TTC549 (cell line): ENCODE results near the gene YIPF6.
"Not testable (repeated sequence)": the region's sequence is repeated elsewhere in the genome, so short reads cannot be mapped to it uniquely, and the experiment has no call there.

Experiments
- FAIRE-seq: peaks from 2 replicates; lab custom pipeline; 2012; peaks lifted over from hg19 to GRCh38; lab: Jason Lieb, UNC

The YIPF6 gene

DNA sequence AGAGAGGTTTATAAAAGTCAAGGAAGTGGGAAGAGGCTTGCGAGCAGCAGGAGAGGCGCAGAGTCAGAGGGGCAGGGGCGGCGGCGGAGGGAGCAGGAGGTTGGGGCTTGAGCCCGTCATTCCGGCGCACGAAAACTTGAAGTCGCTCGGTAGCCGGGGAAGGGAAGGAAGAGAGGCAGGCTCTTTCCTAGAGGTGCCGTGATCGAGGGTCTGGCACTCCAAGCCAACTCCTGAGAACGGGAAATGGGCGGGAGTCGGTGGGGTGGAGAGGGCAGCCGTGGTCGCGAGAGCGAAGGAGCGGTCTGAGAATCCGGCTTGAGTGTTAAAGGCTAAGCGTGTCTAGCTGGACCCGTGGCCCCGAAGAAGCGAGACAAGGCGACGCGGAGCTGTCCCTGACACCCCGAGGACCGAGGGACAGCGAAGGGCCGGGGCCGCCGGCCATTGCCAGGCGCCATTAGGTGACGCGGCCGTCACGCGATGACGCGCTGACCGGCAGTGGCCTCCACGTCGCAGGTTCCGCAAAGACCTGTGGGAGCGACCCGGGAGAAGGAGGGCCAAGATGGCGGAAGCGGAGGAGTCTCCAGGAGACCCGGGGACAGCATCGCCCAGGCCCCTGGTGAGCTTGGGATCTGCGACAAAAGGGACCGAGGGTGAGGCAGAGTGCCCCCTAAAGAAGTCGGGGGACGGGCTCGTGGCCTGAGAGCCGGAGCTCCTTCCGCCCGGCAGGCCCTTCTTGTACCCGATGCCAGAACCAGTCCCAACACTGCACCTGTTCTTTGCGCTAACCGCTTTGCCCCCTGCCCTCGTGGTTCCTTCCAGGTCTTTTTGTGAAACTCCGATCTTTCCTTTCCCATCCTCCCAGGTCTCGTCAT, at the start of gene YIPF6:
YIPF6 (plus strand) TSS at position 544 of the 872 bp plus-strand sequence; CDS start at position 560, 16 bp downstream.
- FAIRE-seq, result no peak

DNA sequence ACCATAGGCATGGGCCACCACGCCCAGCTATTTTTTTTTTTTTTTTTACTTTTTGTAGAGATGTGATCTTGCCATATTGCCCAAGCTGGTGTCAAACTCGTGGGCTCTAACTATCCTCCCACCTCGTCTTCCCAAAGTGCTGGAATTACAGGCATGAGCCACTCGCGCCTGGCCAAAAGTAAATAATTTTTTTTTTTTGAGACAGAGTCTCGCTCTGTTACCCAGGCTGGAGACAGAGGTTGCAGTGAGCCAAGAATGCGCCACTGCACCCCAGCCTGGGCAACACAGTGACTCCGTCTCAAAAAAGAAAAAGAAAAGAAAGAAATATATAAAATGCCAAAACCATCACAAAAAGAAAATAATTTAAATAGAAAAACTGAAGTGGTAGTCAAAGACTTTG, 47.1 kb upstream of the YIPF6 start:
- FAIRE-seq, result no peak

GRCh38 chrX:68454476-68455150, 44.2 kb upstream of the YIPF6 start:
- no peak for FAIRE-seq

GRCh38 chrX:68455151-68455510, 43.7 kb upstream of the YIPF6 start:
- no peak for FAIRE-seq

DNA sequence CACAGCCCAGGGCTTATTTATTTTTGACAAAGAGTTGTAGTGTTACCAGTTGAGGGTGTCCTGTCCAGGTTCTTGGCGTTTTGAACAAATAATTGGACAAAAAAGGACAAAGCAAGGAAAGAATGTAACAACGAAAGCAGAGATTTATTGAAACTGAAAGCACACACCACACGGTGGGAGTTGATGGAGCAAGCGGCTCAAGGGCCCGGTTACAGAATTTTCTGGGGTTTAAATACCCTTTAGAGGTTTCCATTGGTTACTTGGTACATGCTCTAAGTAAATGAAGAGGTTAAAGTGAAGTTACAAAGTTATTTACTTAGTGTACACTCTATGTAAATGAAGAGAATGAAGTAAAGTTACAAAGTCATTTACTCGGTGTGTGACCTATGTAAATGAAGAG, 37.8 kb upstream of the YIPF6 start:
- no peak for FAIRE-seq

DNA sequence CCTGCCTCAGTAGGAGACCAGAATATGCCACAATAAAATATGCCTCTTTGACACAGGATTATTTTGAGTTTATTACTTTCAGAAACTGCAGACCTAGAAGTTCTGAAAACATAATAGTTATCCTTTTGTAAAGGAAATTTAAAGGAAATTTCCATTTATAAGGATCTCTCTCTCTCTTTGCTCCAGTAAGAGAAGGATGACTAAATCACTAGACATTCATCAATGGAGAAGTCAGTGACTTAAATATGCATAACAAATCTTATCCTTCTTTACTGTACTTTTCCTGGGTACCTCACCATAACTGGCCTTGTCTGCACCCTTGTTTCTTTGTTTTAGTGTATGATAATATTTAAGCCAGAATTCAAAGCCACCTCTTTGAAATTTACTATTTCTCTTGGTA, 37.3 kb upstream of the YIPF6 start:
- FAIRE-seq, result no peak

DNA sequence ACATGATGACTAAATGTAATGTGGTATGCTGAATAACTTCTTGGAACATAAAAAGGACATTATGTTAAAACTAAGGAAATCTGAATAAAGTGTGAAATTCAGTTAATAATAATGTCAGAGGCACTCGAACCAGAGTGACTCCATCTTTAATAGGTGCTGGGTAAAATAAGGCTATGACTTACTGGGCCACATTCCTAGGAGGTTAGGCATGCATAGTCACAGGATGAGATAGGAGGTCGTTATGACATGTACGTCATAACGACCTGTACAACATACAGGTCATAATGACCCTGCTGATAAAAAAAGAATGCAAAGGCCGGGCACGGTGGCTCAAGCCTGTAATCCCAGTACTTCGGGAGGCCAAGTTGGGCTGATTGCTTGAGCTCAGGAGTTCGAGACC, 36.7 kb upstream of the YIPF6 start:
- FAIRE-seq, result no peak

- peak; percentile 62 for FAIRE-seq
These were observed 36.2 kb upstream of the YIPF6 start for GRCh38 chrX:68462653-68463052.

- FAIRE-seq, result no peak
These were observed 35.0 kb upstream of the YIPF6 start for GRCh38 chrX:68463880-68464279.

- no peak for FAIRE-seq
These were observed 34.1 kb upstream of the YIPF6 start for GRCh38 chrX:68464796-68465195.

DNA sequence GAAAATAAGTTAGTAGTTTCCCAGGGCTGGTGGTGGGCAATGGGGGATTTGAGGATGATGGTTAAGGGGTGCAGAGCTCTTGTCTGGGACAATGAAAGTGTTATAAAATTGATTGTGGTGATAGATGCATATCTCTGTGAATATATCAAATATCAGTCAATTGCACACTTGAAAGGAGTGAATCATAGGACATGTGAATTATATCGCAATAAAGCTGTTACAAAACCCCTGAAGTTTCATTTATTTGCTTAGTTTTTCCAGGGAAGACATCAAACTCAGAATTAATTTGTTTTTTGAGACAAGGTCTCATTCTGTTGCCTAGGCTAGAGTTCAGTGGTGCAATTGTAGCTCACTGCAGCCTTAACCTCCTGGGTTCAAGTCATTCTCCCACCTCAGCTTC, 17.9 kb upstream of the YIPF6 start:
- no peak for FAIRE-seq

DNA sequence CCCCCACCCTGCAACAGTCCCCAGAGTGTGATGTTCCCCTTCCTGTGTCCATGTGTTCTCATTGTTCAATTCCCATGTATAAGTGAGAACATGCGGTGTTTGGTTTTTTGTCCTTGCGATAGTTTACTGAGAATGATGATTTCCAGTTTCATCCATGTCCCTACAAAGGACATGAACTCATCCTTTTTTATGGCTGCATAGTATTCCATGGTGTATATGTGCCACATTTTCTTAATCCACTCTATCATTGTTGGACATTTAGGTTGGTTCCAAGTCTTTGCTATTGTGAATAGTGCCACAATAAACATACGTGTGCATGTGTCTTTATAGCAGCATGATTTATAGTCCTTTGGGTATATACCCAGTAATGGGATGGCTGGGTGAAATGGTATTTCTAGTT, 12.7 kb upstream of the YIPF6 start:
- FAIRE-seq, result not testable (repeated sequence)

- no peak for FAIRE-seq
These were observed 11.6 kb upstream of the YIPF6 start for GRCh38 chrX:68487254-68487653.

DNA sequence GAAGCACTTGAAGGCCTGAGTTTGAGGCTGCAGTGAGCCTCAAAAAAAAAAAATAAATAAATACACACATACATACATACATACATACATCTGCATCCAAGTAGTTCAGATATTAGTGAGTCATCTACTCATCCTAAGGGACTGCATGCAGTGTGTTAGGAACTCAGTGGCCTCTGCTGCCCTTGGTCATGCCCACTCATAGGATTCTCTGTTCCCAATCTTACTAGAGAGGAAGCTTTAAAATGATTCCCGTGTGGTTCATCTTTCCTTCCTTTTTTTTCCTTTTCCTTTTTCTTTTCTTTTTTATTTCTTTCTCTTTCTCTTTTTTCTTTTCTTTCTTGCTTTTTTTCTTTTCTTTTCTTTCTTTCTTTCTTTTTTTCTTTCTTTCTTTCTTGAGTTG, 10.9 kb upstream of the YIPF6 start:
- FAIRE-seq, result no peak

GRCh38 chrX:68488657-68489056, 10.2 kb upstream of the YIPF6 start:
- FAIRE-seq, result no peak

GRCh38 chrX:68490644-68491043, 8.2 kb upstream of the YIPF6 start:
- FAIRE-seq, result no peak

DNA sequence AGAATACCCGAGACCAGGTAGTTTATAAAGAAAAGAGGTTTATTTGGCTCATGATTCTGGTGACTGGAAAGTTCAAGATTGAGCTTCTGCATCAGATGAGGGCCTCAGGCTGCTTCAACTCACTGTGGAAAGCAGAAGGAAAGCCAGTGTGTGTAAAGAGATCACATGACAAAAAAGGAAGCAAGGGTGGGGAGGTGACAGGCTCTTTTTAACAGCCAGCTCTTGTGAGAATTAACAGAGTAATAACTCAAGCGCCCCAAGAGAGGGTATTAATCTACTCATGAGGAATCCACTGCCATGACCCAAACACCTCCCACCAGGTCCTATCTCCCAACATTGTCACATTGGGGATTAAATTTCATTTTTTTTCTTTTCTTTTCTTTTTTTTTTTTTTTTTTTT, 6.3 kb upstream of the YIPF6 start:
- FAIRE-seq, result no peak

- not testable (repeated sequence) for FAIRE-seq
These were observed 5.1 kb upstream of the YIPF6 start for GRCh38 chrX:68493776-68494175.

DNA sequence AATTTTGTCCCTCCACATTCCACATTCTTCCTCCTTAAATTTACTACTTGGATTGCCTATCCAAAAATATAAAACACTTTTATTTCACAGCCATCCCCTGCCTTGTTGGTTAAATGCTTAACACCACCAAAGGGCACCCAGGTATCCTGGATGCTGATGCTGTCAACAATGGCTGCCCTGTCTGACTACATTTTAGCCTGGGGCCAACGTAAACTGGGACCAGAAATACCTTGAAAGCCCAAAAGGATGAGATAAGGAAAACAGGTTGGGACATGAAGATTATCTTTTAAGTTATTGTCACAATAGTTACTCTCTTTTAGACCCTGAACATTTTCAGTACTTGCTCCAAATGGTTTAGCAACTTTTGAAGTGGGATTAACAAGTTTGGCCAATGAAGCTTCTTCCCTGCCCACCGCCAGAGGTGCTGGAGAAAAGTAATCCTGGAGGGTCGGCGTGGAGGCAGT, 775 bp upstream of the YIPF6 start:
- FAIRE-seq, result no peak

DNA sequence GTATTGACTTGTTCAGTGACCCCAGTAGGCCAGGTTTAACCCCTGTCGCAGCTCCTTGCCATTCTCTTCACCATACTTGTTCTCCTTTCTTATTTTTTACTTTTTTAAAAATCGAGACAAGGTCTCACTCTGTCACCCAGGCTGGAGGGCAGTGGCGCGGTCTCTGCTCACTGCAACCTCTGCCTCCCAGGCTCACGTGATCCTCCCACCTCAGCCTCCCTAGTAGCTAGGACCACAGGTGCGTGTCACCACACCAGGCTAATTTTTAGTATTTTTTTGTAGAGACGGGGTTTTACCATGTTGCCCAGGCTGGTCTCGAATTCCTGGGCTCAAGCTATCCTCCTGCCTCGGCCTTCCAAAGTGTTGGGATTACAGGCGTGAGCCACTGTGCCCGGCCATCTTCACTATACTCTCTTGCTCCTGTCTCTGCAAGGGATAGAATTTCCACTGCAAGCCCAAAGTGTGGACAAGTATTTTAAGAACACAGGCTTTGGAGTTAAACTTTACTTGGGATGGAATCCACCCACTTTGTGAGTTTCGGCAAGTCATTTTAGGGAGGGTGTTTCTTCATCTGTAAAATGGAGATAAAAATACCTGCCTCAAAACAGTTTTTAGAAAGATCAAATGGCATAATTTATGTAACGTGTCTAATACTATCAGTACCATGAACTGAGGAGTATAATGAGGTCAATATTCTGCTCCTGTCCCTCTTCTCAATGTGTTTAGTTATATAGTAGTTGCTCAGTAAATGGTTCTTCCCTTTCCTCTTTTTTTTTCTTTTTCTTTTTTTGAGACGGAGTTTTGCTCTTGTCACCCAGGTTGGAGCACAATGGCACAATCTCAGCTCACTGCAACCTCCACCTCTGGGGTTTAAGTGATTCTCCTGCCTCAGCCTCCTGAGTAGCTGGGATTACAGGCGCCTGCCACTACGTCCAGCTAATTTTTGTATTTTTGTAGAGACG, 973 bp downstream of the YIPF6 start:
- FAIRE-seq, result no peak

DNA sequence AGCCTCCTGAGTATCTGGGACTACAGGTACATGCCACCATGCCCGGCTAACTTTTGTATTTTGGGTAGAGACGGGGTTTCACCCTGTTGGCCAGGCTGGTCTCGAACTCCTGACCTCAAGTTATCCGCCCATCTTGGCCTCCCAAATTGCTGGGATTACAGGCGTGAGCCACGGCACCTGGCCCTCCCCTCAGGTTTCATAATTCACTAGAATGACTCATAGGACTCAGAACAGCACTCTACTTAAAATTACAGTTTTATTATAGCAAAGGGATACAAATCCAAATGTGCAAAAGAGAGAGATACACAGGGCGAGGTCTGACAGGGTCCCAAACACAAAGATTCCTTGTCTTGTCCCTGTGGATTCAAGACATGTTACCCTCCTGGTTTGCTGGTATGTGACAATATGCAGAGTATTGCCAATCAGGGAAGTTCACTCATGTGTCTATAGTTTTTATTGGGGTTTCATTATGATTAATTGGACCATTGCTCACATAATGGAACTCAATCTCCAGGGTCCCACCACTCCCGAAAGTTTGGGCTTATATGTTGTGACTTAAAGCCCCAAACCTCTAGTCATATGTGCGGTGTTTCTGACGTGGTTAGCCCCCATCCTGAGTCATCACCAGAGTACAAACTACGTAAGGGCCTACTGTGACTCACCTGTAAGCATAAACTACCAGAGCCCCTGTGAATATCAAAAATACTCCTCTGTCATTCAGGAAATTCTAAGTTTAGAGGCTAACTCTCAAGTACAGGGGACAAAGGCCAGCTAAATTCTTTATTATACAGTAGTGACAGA, 5.2 kb downstream of the YIPF6 start:
- FAIRE-seq, result no peak

DNA sequence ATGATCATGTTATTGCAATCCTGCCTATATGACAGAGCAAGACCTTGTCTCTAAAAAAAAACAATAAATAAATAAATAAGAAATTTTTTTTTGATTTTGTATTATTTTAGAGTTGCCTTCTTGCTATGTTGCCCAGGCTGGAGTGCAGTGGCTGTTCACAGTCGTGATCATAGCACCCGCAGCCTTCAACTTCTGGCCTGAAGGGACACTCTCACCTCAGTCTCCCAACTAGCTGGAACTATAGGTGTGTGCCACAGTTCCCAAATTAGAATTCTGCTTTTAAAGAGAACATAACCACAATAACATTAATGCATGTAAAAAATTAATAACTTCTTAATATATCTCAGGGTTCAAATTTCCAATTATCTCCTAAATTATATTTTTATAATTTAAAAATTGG, 7.8 kb downstream of the YIPF6 start:
- FAIRE-seq, result no peak
